K562 (cell line): Measurements from ENCODE around the gene ERFL. TPM values are rescaled to one million over a fixed set of nuclear protein-coding genes. Genes with fewer than 3 reads are reported as not detected.

Experiments
- ATAC-seq: fragments of 200-7000 bp; cut with Tn5 transposase; 3 replicates; pipeline ENCODE4 v1.9.1; 2020; ENCODE audit warnings: moderate library complexity
- BruUV-seq: library from RNA; stranded (reverse); fragments of 400-500 nt; replicated peaks from 2 replicates; lab custom pipeline; 2021; lab: Mats Ljungman, UMichigan
- CTCF ChIA-PET: fragments of 300-600 bp; formaldehyde crosslinking; extraction: SDS; loops from one replicate; lab custom pipeline; 2021; ENCODE audit warnings: low intra/inter-chr PET ratio; lab: Yijun Ruan, JAX
- POLR2A ChIA-PET: fragments of 300-600, 350-650 bp; sonication (Branson Sonifier 250); formaldehyde crosslinking; extraction: SDS; loops from one replicate; lab custom pipeline; 2021; ENCODE audit warnings: antibody characterized with exemption, inconsistent platforms; lab: Yijun Ruan, JAX
- DNase-seq, 4 experiments: peaks; one replicate each; pipeline versions ENCODE4 v3.0.0 to v3.0.0-alpha.2; 2011 to 2018; ENCODE audit warnings: low spot score in 3 of 4, mixed read lengths in 3 of 4; ENCODE audit errors: extremely low read depth in 1 of 4
- FAIRE-seq: peaks from 2 replicates; lab custom pipeline; 2011; peaks lifted over from hg19 to GRCh38; lab: Jason Lieb, UNC
- H2AFZ ChIP-seq: 2 replicates; pipeline ENCODE4 v1.6.0; 2011; ENCODE audit warnings: low read depth, low read length, control low read depth, inconsistent platforms
- H3K27ac ChIP-seq: fragments of 200-600 bp; 3 replicates; pipeline ENCODE4 v1.8.0; 2011; ENCODE audit warnings: low read depth, mild to moderate bottlenecking, control low read depth, inconsistent platforms, low read length, moderate library complexity, mixed read lengths; ENCODE audit errors: extremely low read depth
- H3K27me3 ChIP-seq, 2 experiments: fragments of 300-600 bp in 1 of 2; 2 replicates in 1 of 2; 3 replicates in 1 of 2; pipeline versions ENCODE4 v1.6.0 to v1.8.0; 2011; ENCODE audit warnings: inconsistent platforms in 2 of 2, low read length in 2 of 2, mild to moderate bottlenecking in 1 of 2, mixed read lengths in 1 of 2, moderate library complexity in 1 of 2; ENCODE audit not compliant: control insufficient read depth in 2 of 2, insufficient read depth in 2 of 2
- H3K36me3 ChIP-seq: fragments of 300-600 bp; 3 replicates; pipeline ENCODE4 v1.8.0; 2011; ENCODE audit warnings: mild to moderate bottlenecking, low read length, inconsistent platforms; ENCODE audit not compliant: control insufficient read depth, insufficient read depth
- H3K4me1 ChIP-seq, 2 experiments: fragments of 200-600 bp in 1 of 2; replicated peaks in 1 of 2; 2 replicates in 1 of 2; 3 replicates in 1 of 2; pipeline versions ENCODE4 v1.5.1 to v1.8.0; 2011; ENCODE audit warnings: inconsistent platforms in 2 of 2, low read length in 2 of 2, mild to moderate bottlenecking in 1 of 2, mixed read lengths in 1 of 2, moderate library complexity in 1 of 2; ENCODE audit not compliant: control insufficient read depth in 2 of 2, insufficient read depth in 2 of 2
- H3K4me2 ChIP-seq: 2 replicates; pipeline ENCODE4 v1.6.1; 2011; ENCODE audit warnings: low read length, control low read depth, inconsistent platforms, mixed read lengths; ENCODE audit not compliant: insufficient read depth
- H3K4me3 ChIP-seq: fragments of 200-600 bp; sonication (generic), shearing (Covaris generic); 2 replicates; pipeline ENCODE4 v1.5.1; 2016; ENCODE audit warnings: control low read depth, inconsistent platforms
- H3K79me2 ChIP-seq: fragments of 200-600 bp; 3 replicates; pipeline ENCODE4 v1.8.0; 2011; ENCODE audit warnings: low read length, inconsistent platforms; ENCODE audit not compliant: control insufficient read depth, insufficient read depth
- H3K9ac ChIP-seq, 2 experiments: 2 replicates each; pipeline versions ENCODE4 v1.6.0 to v1.6.1; 2011; ENCODE audit warnings: low read depth in 2 of 2, low read length in 2 of 2, control low read depth in 1 of 2, inconsistent platforms in 1 of 2, mild to moderate bottlenecking in 1 of 2, mixed read lengths in 1 of 2; ENCODE audit not compliant: insufficient read depth in 1 of 2
- H3K9me1 ChIP-seq: one replicate; pipeline ENCODE4 v1.6.0; 2011; ENCODE audit warnings: inconsistent platforms, mild to moderate bottlenecking, low read length, moderate library complexity; ENCODE audit not compliant: control insufficient read depth, insufficient read depth
- H3K9me3 ChIP-seq: replicated peaks from 2 replicates; pipeline ENCODE4 v1.5.1; 2011; ENCODE audit warnings: low read depth, low read length, inconsistent platforms; ENCODE audit not compliant: control insufficient read depth, insufficient read depth
- H4K20me1 ChIP-seq: replicated peaks from 2 replicates; pipeline ENCODE4 v1.6.1; 2011; ENCODE audit warnings: low read length, inconsistent platforms, mixed read lengths; ENCODE audit not compliant: control insufficient read depth, insufficient read depth
- ELF2 ChIP-seq: fragments of 250-450 bp; sonication (Bioruptor Pico); IDR thresholded peaks from 2 replicates; pipeline ENCODE4 v1.5.0; 2021; ENCODE audit warnings: mild to moderate bottlenecking
- GTF2F1 ChIP-seq: IDR thresholded peaks from 2 replicates; pipeline ENCODE4 v1.6.1; 2011; ENCODE audit warnings: low read depth, low read length, improper control_type of control experiment
- HDGF ChIP-seq: fragments of 450-650 bp; IDR thresholded peaks from 2 replicates; pipeline ENCODE4 v1.6.1; 2016
- IRF2 ChIP-seq: sonication (generic); formaldehyde crosslinking; IDR thresholded peaks from 2 replicates; pipeline ENCODE4 v1.8.1; 2022; ENCODE audit warnings: mild to moderate bottlenecking, missing genetic modification reagents
- NFIX ChIP-seq: fragments of 250-450 bp; sonication (Bioruptor Pico); IDR thresholded peaks from 2 replicates; pipeline ENCODE4 v1.4.0; 2020; ENCODE audit warnings: low read depth, mild to moderate bottlenecking, moderate library complexity
- NR2F6 ChIP-seq: fragments of 450-650 bp; formaldehyde crosslinking; IDR thresholded peaks from 2 replicates; pipeline ENCODE4 v1.4.0; 2020; ENCODE audit warnings: mild to moderate bottlenecking
- PHF8 ChIP-seq: fragments of 200-600 bp; sonication (generic); IDR thresholded peaks from 2 replicates; pipeline ENCODE4 v1.6.1; 2012; ENCODE audit warnings: mixed run types, mild to moderate bottlenecking, inconsistent platforms, low read length, moderate library complexity, borderline replicate concordance
- RNF2 ChIP-seq: sonication (generic); IDR thresholded peaks from 2 replicates; pipeline ENCODE4 v1.6.1; 2016
- SMARCA5 ChIP-seq: fragments of 450-650 bp; IDR thresholded peaks from 2 replicates; pipeline ENCODE4 v1.6.1; 2016
- TOE1 ChIP-seq, 2 experiments: fragments of 450-650 bp in 1 of 2; sonication (generic) in 1 of 2; formaldehyde crosslinking in 1 of 2; IDR thresholded peaks; 2 replicates each; pipeline versions ENCODE4 v1.7.1 to v1.8.0; 2016 to 2022; ENCODE audit warnings: borderline replicate concordance in 2 of 2, mild to moderate bottlenecking in 2 of 2, antibody characterized with exemption in 1 of 2, inconsistent platforms in 1 of 2, low read depth in 1 of 2, missing genetic modification reagents in 1 of 2, moderate library complexity in 1 of 2
- TSC22D4 ChIP-seq: fragments of 450-650 bp; IDR thresholded peaks from 2 replicates; pipeline ENCODE4 v1.6.1; 2016; ENCODE audit warnings: missing genetic modification characterization, missing biosample characterization, control low read depth
- ZNF507 ChIP-seq: conservative IDR thresholded peaks from 2 replicates; pipeline ENCODE4 v1.6.1; 2017; ENCODE audit warnings: missing genetic modification characterization, missing compliant biosample characterization
- WGBS: fragments of 100-300 bp; shearing (Covaris generic); methylation state at CpG from one replicate; pipeline ENCODE4 v1.1.6; 2016; ENCODE audit warnings: low coverage, mixed read lengths; ENCODE audit not compliant: insufficient coverage; ENCODE audit errors: missing lambda C conversion rate; 5-methylcytosine and 5-hydroxymethylcytosine counted together
- in situ Hi-C: fragments of 300-500 bp; cut with MboI; formaldehyde crosslinking; loops from 4 replicates; pipeline ENCODE4 v1.15.0; 2018; ENCODE audit warnings: inconsistent platforms, mixed read lengths
- intact Hi-C: fragments of 100-400 bp; cut with micrococcal nuclease; formaldehyde crosslinking; loops from 2 replicates; pipeline ENCODE4 v1.14.2; 2022
- polyA plus RNA-seq, 8 experiments: library from polyadenylated mRNA; depleted of rRNA in 4 of 8; stranded (reverse) in 5 of 8; unstranded in 3 of 8; fragments of >200 nt; fragmentation: Nextera tagmentation in 2 of 8; fragmentation: Illumina TruSeq in 1 of 8; extraction: Ambion mirVana in 2 of 8; extraction: Trizol in 1 of 8; gene quantifications; 2 replicates each; pipeline versions ENCODE4 v1.2.1 to v1.2.3, GENCODE V29; 2011 to 2014; ENCODE audit warnings: inconsistent platforms in 1 of 8, missing spikeins in 1 of 8
- total RNA-seq, 7 experiments: library from RNA; depleted of rRNA in 6 of 7; stranded (reverse); fragments of >200 nt in 6 of 7; fragmentation: Illumina TruSeq in 2 of 7; extraction: Trizol in 2 of 7; gene quantifications; 2 replicates each; pipeline versions ENCODE4 v1.2.1 to v1.2.3, GENCODE V29; 2011 to 2021; ENCODE audit warnings: low replicate concordance in 1 of 7
- TF ChIP-seq, protein P1 (sequence below): fragments of 450-650 bp; formaldehyde crosslinking; conservative IDR thresholded peaks from 2 replicates; pipeline ENCODE4 v1.4.0; 2022; ENCODE audit warnings: mild to moderate bottlenecking, missing genetic modification characterization

Gene ERFL
- total and polyA plus RNA-seq, 9 of the 15 experiments (the other 6 are each of a cell fraction or from before 2014, with no cell fraction given), result 0.07 to 0.75 (median 0.32) TPM; not detected in 4

DNA sequence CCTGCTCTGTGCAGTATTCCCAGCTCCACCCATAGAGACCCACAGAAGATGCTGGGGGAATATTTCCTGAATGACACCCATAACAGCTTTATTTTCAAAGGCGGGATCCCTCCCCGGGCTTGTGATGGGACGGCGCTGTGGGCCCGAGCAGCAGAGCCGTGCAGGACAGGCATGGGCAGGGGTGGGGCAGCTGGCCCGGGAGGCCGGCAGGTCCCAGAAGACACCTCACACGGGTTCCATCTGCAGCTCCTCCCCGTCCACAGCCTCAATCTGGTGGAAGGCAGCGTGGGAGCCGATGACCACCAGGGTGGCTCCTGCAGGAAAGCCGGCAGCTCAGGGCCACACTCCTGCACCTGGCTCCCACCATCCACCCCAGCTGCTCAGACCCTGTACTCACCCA, 28.4 kb upstream of the ERFL start:
- CTCF ChIA-PET, result interaction anchor here (1.7 to 2.1 kb wide), 2 partner anchors 84 to 163 kb away, joined by 7 to 18 read pairs; no protein-coding TSS in a partner anchor
- 57% methylated on average over 13 of the region's 13 CpGs for WGBS
- POLR2A ChIA-PET, result interaction anchor here (0.8 to 2.0 kb wide), 4 partner anchors 12 to 120 kb away, joined by 3 to 5 read pairs (median 4); partner anchors contain the start of gene ZNF574
- no peak overlapping the region for H3K4me2 ChIP-seq
- H3K79me2 ChIP-seq, result no peaks in the 10 kb centered on the region
- in situ Hi-C loops, result loop anchor here (10.0 kb wide), 1 partner anchor 162 kb away; the partner anchor contains the start of gene CEACAM3
- TF ChIP-seq ZNF507 (tag) (no peak), SMARCA5 (no peak), HDGF (no peak), RNF2 (no peak), ELF2 (CRISPR knock-in tag) (no peak), PHF8 (no peak), NR2F6 (CRISPR knock-in tag) (no peak), TOE1 (IDR thresholded peaks at IDR 0.05; ENCODE audit: borderline replicate concordance) (no peak), TOE1 (CRISPR knock-in tag; IDR thresholded peaks at IDR 0.05; ENCODE audit: borderline replicate concordance, low read depth) (no peak), GTF2F1 (no peak), NFIX (no peak), TSC22D4 (no peak), IRF2 (CRISPR knock-in tag) (no peak)
- TF ChIP-seq, protein P1, sequence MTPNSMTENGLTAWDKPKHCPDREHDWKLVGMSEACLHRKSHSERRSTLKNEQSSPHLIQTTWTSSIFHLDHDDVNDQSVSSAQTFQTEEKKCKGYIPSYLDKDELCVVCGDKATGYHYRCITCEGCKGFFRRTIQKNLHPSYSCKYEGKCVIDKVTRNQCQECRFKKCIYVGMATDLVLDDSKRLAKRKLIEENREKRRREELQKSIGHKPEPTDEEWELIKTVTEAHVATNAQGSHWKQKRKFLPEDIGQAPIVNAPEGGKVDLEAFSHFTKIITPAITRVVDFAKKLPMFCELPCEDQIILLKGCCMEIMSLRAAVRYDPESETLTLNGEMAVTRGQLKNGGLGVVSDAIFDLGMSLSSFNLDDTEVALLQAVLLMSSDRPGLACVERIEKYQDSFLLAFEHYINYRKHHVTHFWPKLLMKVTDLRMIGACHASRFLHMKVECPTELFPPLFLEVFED (CRISPR knock-in tag), result no peak
- no peak for DNase-seq
- no peaks in the 10 kb centered on the region for H3K27me3 ChIP-seq
- no peak overlapping the region for H3K27ac ChIP-seq
- H3K36me3 ChIP-seq, result no peaks in the 10 kb centered on the region
- H2AFZ ChIP-seq, result no peak overlapping the region
- intact Hi-C loops, result no loop called here
- peaks cover 18 to 40% of the 10 kb centered on the region in 2 experiments; a peak in 4 of 5 replicates for H3K4me1 ChIP-seq
- no peaks in the 10 kb centered on the region for H4K20me1 ChIP-seq
- no peaks in the 10 kb centered on the region for H3K9me3 ChIP-seq
- no TSS peak for BruUV-seq
- 0 out of 4 replicates have a peak overlapping the region, but pooled peaks of 1 of the 2 experiments have one; percentile 12 for H3K9ac ChIP-seq
- no peaks in the 10 kb centered on the region for H3K9me1 ChIP-seq
- H3K4me3 ChIP-seq, result no peak overlapping the region
- no peak for ATAC-seq
- FAIRE-seq, result no peak
